Measurements from ENCODE around the gene CACNA1A.
"Not testable (repeated sequence)": the region's sequence is repeated elsewhere in the genome, so short reads cannot be mapped to it uniquely, and the experiment has no call there.

The CACNA1A gene

DNA sequence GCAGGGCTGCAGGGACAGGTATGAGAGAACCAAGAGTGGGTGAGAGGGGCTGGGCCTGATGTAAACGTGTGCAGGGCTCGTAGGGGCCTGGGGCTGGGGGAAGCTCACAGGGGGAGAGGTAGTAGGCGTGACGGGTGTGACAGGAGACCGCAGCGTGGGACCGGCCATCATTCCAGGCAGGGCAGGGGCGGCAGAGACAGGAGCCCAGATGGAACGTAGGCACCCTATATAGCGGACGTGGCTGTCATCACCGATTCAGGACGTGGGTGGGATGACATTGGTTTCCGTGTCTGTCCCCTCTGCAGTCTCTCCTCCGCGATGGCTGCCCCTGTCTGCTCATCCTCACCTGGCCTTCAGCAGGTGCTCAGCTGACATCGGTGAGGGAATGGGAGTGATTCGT lies 307.6 kb downstream of the CACNA1A start:
- no peak for DNase-seq (ENCODE audit: low read depth)

DNA sequence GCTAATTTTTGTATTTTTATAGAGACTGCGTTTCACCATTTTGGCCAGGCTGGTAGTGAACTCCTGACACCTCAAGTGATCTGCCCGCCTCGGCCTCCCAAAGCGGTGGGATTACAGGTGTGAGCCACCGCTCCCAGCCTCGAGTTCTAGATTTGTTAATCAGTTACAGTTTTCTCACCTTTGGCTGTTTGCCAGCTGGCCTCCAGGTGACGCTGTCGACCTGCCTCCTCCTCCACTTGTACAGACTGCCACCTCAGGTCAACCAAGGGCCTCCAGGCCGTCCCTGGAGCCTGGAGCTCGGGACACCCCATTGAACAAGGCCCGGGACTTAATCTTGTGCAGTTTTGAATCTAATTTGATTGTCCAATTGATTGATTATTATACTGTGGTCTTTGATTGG lies 310.6 kb downstream of the CACNA1A start:
- no peak for DNase-seq (ENCODE audit: low read depth)

DNA sequence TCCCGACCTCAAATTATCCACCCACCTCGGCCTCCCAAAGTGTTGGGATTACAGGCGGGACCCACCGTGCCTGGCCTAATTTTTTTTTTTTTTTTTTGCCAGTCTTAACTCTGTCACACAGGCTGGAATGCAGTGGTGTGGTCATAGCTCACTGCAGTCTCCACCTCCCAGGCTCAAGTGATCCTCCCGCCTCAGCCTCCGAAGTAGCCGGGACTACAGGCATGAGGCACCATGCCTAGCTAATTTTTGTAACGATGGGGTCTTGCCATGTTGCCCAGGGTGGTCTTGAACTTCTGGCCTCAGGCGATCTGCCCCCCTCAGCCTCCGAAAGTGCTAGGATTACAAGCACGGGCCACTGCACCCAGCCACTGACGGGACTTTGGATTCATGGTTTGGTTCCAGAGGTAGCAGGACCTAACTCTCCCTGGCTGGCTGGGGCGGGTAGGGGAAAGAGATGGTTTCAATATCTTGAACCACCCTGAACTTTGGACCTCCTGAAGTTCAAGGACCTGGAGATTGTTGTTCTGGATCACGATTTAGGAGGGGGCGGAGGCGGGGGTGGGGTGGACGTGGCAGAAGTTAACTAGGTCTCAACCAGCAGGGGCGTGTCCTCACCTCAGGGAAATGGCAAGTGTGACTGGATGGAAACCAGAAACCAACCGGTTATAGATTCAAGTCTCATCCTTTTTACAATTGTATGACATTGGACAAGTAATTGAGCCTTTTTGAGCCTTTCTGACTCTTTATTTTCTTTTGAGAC lies 315.3 kb downstream of the CACNA1A start:
- DNase-seq (ENCODE audit: low read depth), result no peak

DNA sequence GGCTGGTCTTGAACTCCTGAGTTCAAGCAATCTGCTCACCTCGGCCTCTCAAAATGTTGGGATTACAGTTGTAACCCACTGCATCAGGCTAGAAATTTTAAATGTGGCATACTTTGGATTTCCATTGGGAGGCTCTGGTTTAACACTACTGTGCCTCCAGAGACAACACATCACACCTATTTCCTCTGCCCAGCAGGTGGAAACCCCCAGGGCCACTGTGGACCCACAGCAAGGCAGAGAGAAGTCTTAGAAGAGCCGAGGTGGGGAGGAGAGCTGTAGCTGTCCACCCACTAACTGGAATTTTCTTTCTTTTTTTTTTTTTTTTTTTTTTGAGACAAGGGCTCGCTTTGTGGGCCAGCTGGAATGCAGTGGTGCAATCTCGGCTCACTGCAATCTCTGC lies 316.7 kb downstream of the CACNA1A start:
- DNase-seq (ENCODE audit: low read depth), result no peak

DNA sequence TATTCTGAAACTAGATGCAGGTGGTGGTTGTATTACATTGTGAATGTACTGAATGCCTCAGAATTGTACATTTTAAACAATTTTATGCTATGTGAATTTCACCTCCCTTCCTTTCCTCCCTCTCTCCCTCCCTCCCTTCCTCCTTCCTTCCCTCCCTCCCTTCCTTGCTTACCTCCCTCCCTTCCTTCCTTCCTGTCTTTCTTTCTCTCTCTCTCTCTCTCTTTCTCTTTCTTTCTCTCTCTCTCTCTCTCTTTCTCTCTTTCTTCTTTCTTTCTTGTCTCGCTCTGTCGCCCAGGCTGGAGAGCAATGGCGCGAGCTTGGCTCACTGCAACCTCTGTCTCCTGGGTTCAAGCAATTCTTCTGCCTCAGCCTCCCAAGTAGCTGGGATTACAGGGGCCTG lies 318.9 kb downstream of the CACNA1A start:
- DNase-seq (ENCODE audit: low read depth), result no peak

DNA sequence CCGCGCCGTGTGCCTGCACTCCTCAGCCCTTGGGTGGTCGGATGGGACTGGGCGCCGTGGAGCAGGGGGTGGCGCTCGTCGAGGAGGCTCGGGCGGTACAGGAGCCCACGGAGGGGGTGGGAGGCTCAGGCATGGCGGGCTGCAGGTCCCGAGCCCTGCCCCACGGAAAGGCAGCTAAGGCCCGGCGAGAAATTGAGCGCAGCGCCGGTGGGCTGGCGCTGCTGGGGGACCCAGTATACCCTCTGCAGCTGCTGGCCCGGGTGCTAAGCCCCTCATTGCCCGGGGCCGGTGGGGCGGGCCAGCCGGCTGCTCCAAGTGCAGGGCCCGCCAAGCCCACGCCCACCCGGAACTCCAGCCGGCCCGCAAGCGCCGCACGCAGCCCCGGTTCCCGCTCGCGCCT lies 319.6 kb downstream of the CACNA1A start:
- DNase-seq (ENCODE audit: low read depth), result not testable (repeated sequence)

DNA sequence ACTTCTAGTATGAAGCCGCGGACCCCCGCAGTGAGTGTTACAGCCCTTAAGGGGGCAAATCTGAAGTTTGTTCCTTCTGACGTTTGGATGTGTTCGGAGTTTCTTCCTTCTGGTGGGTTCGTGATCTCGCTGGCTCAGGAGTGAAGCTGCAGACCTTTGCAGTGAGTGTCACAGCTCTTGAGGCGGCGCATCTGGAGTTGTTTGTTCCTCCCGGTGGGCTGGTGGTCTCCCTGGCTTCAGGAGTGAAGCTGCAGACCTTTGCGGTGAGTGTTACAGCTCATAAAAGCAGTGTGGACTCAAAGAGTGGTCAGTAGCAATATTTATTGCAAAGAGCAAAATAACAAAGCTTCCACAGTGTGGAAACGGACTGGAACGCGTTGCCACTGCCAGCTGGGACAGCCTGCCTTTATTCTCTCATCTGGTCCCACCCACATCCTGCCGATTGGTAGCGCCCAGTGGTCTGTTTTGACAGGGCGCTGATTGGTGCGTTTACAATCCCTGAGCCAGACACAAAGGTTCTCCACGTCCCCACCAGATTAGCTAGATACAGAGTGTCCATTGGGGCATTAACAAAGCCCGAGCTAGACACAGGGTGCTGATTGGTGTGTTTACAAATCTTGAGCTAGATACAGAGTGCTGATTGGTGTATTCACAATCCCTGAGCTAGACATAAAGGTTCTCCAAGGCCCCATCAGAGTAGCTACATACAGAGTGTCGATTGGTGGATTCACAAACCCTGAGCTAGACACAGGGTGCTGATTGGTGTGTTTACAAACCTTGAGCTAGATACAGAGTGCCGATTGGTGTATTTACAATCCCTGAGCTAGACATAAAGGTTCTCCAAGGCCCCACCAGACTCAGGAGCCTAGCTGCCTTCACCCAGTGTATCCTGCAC lies 320.3 kb downstream of the CACNA1A start:
- not testable (repeated sequence) for DNase-seq (ENCODE audit: low read depth)

DNA sequence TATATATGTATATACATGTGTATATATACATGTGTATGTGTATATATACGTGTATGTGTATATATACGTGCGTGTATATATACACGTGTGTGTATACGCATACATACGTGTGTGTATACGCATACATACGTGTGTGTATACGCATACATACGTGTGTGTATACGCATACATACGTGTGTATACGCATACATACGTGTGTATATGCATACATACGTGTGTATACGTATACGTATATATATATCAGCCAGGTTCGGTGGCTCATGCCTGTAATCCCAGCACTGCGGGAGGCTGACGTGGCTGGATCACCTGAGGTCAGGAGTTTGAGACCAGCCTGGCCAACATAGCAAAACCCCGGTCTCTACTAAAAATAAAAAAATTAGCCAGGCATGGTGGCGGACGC lies 321.4 kb downstream of the CACNA1A start:
- DNase-seq (ENCODE audit: low read depth), result not testable (repeated sequence)

DNA sequence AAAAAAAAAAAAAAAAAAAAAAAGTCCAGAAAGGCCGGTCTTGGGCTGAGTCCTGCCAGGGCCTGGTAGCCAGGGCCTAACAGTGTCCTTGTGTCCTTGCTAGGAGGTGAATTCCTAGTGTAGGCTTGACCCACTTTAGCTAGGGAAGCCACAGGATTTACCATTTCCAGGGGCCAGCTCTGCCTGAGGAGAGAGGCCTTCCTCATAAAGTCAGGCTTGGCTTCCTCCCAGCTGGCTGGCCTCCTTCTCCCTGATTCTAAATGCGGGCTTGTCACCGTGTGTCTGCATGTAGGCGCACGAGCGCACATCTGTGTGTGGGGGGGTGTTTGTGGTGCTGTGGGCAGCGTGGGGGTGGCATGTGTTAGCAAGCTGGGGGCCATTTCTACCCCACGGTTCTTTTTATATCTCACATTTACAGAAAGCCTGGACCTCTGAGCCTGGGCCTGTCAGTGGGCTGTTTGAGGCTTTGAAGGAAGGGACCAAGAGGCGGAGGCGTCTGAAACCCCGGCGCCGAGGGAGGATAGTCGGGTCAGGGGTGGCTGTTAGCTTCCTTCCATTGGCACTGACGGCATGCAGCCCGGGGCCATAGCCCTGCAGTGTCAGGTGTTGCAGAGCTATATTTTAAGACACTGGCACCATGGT lies 324.4 kb downstream of the CACNA1A start:
- no peak for DNase-seq (ENCODE audit: low read depth)

DNA sequence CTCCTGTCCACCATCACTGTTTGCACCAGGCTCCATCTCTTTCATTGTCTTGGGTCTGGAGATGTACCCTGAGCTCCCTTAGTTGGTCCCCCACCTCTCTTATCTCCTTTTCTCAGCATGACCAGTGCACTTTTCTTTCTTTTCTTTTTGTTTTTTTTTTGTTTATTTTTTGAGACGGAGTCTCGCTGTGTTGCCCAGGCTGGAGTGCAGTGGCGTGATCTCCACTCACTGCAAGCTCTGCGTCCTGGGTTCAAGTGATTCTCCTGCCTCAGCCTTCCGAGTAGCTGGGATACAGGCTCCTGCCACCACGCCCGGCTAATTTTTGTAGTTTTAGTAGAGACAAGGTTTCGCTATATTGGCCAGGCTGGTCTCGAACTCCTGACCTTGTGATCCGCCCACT lies 328.0 kb downstream of the CACNA1A start:
- not testable (repeated sequence) for DNase-seq (ENCODE audit: low read depth)

DNA sequence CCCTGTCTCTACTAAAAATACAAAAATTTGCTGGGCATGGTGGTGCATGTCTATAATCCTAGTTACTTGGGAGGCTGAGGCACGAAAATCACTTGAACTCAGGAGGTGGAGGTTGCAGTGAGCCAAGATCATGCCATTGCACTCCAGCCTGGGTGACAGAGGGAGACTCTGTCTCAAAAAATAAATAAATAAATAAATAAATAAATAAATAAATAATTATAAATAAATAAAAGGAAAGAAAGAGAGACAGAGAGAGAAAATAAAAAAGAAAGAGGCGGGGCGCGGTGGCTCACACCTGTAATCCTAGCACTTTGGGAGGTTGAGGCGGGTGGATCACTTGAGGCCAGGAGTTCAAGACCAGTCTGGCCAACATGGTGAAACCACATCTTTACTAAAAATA lies 328.7 kb downstream of the CACNA1A start:
- DNase-seq (ENCODE audit: low read depth), result not testable (repeated sequence)

DNA sequence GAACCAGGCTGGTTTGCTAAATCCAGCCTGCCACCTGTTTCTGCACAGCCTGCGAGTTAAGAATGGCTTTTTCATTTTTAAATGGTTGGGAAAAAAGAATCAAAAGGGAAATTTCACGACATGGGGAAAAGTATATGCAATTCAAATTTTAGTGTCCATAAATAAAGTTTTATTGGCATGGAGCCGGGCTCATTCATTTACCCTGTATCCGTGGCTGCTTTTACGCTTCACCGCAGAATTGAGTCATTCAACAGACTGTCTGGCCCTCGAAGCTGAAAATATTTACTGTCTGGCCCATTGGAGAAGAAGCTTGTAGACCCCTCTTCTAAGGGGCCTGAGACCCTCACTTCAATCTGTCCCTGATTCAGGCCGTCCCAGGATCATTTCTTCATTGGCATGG lies 329.9 kb downstream of the CACNA1A start:
- no peak for DNase-seq (ENCODE audit: low read depth)

DNA sequence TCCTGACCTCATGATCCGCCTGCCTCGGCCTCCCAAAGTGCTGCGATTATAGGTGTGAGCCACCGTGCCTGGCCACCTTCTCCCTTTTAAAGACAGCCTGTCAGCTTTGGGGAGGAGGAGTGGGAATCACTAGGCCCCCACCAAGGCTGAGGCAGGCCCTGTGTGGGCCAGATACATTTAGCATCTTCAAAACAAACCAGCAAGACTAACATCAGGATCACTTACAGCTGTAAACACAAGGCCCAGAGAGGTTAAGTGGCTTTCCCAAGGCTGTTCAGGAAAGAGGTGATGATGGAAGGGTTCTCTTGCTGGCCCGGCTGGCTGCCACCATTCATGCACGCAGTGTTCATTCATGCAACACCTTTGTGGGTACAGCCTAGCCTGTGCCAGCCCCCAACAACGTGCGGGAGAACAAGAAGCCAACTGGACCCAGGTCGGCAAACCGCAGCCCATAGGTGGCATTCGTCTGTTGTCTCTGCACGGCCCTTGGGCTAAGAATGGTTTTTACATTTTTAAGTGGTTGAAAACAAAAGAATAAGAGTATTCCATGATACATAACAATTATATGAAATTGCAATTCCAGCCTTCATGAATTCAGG lies 333.0 kb downstream of the CACNA1A start:
- no peak for DNase-seq (ENCODE audit: low read depth)

DNA sequence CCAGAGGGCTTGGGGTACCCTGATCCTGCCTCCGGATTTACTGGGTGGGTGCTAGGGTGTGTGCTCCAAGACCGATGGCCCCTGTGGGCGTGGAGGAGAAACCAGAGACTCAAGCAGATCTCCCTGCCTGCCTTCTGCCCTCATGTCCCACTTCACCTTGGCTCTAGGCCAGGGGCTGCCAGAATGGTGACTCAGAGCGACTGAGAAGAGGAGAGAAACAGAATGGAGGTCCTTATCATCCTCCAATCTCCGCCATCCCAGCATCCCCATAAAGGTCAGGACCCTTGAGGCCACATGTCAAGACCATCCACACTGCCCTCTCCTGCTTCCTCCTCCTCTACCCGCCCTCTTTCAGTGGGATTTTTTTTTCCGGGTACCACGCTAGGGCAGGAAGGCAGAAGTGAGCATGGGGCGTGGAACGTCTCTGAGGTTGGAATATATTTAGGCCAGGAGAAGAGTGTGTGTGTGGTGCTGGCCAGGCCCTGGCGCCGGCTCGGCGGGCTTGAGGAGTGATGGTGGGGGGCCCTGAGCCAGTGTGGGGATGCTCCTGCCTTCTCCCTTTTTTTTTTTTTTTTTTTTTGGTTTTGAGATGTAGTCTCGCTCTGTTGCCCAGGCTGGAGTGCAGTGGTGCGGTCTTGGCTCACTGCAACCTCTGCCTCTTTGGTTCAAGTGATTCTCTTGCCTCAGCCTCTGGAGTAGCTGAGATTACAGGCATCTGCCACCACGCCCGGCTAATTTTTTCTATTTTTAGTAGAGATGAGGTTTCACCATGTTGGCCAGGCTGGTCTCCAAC lies 333.7 kb downstream of the CACNA1A start:
- no peak for DNase-seq (ENCODE audit: low read depth)

DNA sequence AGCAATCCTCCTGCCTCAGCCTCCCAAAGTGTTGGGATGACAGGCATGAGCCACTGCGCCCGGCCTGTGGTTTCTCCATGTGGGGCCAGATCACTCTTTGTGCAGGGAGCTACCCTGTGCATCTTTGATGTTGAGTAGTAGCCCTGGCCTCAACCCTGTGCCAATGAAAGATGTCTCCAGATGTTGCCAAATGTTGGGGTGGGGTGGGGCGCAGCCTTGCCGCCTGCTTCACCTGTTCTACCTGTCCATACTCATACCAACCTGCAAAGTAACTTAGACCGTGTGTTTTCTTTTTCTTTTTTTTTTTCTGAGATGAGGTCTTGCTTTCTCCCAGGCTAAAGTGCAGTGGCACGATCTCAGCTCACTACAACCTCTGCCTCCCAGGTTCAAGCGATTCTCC lies 335.1 kb downstream of the CACNA1A start:
- no peak for DNase-seq (ENCODE audit: low read depth)

DNA sequence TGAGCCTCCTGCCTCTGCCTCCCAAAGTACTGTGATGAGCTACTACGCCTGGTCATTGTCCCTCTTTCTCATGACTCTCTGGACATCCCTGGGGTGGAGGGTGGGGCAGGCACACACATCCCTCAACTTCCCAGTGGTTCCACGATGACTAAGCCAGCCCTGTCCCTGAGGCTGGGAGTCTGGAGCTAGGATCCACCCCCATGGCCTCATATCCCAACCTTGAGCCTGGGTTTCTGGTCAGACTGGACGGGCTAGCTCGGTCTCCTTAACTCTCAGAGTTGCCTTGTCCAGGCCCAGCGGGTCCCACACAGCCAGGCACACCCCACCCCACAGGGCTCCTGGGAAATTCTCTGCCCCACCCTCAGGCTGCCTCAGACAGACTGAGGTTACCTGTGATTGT lies 336.5 kb downstream of the CACNA1A start:
- DNase-seq (ENCODE audit: low read depth), result no peak

DNA sequence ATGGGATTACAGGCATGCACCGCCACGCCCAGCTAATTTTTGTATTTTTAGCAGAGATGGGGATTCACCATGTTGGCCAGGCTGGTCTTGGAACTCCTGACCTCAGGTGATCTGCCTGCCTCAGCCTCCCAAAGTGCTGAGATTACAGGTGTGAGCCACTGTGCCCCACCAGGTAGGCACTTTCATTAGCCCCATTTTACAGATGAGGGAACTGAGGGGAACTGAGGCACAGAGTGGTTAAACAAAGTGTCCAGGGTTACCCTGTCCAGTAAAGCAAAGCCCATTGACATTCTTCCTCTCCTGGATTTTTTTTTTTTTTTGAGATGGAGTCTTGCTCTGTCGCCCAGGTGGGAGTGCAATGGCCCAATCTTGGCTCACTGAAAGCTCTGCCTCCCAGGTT lies 340.1 kb downstream of the CACNA1A start:
- DNase-seq (ENCODE audit: low read depth), result not testable (repeated sequence)

DNA sequence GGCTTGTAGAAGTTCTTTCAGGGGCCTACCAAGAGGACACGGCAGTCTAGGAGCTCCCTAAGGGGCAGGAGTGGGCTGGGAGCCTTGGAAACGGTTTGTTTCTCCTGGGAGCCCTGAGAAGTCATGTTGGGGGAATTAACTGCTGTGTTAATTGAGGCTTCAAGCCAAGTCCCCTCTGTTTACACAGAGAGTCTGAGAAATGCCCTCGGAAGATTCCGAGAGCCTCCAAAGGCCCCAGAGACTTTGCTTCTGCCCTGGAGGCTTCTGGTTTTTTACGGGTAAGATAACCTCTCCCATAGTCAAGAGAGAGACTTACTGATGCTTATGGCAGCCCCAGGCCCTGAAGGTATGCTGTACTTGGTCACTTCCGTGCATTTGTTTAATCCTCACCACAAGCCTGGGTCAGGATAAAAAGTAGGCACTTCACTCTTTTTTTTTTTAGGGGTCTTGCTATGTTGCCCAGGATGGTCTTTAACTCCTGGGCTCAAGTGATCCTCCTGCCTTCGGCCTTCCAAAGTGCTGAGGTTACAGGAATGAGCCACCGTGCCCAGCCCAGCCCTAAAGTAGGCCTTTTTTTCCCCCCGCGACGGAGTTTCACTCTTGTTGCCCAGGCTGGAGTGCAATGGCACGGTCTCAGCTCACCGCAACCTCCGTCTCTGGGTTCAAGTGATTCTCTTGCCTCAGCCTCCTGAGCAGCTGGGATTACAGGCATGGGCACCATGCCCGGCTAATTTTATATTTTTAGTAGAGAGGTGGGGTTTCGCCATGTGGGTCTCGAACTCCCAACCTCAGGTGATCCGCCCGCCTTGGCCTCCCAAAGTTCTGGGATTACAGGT lies 340.9 kb downstream of the CACNA1A start:
- DNase-seq (ENCODE audit: low read depth), result no peak

DNA sequence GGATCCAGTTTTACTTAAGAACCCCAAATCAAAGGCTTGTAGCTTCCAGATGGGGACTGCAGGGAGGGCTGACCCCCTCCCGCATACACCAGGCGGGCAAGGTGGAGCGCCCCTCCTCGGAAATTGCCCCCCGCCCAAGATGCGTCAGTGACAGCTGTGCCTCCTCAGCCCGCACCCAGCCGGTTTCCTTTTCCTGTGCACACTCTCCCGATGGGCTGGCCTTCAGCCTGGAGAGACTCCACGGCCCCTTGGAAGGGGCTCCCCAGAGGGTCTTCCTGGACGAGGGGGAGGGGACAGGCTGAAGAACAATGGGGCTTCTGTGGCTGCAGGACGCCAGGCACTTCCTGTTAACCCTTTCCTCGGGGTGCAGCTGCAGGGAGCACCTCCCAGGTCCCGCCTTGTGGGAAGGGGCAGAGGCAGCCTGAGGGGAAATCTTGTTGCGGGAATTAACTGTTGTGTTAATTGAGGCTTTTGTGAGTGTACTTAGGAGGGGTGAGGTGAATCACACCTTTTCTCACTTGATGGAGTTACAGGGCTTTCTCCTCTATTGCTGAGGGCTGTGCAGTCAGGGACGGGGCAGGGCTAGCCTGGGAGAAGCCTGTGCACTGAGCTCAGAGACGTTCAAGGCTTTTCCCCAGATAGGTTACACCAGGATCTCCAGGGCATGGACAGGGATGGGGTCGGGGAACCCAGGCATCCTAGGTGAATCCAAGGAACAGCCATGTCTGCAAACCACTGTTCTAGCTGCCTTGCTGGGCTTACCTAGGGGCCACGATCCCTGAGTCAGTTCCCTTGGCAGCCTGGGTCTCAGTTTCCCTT lies 341.7 kb downstream of the CACNA1A start:
- no peak for DNase-seq (ENCODE audit: low read depth)

Measured in stimulated activated CD8-positive, alpha-beta memory T cell treated with anti-CD3 and anti-CD28 coated beads, Interleukin-15, amount 100 ng/mL, for 24 hours (primary cell).